Stimulated activated CD8-positive, alpha-beta memory T cell treated with anti-CD3 and anti-CD28 coated beads, Interleukin-15, amount 100 ng/mL, for 4 hours (primary cell): ENCODE data around the gene HDAC10.

Source experiments
- DNase-seq, 2 donors: peaks; one replicate each; pipeline ENCODE4 v3.0.0-alpha.2; 2020; ENCODE audit warnings: low read depth in 2 of 2

The HDAC10 gene

DNA sequence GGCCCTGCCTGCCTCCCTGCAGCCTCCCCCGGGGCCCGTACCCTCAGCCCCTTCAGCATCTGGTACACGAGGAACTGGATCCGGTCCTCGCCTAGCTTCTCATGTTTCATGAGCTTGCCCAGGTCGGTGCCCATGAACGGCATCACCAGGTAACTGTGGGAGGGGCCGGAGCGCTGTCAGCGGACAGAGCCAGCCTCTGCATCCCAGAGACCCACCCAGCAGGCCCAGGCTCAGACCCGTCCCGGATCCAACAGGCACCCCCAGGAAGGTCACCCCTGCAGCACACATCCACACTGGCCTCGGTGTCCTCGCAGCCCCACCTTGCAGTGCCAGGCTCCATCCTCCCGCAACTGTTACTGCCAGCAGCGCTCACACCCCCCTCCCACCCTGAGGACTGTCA lies 6.0 kb upstream of the HDAC10 start:
- no peak for DNase-seq

DNA sequence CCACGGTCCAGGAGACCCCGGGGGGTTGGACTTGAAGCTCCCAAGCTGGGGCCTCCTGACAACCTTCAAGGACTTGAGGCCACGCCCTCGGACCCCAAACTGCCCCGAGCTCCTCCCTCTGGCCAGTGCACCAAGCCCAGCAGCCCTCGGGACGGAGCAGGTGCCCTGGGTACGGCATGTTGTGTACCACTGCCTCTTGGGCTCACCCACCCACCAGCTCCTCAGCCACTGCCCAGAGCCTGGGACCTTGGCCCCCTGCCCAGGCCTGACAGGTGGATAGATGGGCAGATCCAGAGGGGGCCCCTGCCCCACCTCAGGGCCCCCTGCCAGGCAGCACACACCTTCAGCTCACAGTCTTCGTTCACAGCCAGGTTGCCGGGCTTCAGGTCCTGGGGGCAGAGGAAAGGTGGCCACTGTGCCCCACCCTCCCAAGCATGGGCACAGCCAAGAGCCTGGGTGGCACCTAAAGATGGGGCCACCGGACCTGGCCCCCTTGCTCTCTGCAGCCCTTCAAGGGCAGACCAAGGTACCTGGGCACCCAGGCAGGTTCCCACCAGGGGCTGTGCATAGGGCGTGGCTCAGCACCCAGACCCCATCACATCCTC lies 5.3 kb upstream of the HDAC10 start:
- no peak for DNase-seq

DNA sequence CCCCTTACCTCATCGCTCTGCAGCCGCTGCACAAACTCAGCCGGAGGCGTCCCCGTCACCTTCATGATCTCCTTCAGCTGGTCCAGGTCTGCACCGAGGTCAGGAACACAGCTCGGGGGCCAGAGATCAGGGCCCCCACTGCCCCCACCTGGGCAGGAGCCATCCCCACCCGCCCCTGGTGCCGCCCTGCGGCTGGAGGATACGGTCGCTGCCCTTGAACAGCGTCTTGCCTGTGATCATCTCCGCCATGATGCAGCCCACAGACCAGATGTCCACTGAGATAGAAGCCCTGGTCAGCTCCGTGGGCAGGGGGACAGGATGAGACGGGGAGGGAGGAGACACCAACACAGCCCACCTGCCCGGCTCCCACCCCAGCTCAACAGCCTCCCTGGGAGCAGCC lies 4.5 kb upstream of the HDAC10 start:
- DNase-seq, result no peak

DNA sequence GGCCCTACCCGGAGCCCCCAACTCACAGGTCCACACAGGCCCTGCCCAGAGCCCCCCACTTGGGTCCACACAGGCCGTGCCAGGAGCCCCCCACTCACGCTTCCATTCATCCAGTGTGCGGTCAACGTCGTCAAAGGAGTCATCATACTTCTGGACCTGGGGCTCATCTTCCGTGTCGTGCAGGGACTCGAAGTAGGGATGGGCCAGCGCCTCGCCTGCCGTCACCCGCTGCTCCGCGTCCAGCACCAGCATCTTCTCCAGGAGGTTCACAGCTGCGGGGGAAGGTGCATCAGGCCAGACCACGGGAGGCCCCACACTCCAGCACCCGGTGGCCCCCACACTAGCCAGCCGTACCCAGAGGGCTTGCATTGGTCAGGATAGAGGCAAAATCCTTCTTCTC lies 4.0 kb upstream of the HDAC10 start:
- no peak for DNase-seq

DNA sequence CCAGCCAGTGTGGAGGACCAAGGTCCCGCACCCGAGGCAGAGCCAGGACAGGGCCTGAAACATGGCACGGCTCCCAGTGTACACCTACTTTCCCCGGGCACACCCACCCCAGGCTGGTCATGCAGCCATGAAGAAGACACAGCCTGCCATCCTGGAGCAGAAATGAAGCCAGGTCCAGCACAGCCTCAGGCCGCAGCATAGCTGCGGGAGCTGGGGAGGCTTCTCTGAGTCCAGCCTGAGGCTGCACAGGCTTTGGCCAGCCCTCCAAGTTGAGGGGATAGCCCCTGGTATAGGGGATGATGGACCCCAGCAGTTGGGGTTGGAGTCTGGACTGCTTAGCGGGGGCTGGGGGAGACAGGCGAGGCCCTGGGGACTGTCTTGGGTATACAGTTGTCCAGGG lies 2.9 kb upstream of the HDAC10 start:
- no peak for DNase-seq

DNA sequence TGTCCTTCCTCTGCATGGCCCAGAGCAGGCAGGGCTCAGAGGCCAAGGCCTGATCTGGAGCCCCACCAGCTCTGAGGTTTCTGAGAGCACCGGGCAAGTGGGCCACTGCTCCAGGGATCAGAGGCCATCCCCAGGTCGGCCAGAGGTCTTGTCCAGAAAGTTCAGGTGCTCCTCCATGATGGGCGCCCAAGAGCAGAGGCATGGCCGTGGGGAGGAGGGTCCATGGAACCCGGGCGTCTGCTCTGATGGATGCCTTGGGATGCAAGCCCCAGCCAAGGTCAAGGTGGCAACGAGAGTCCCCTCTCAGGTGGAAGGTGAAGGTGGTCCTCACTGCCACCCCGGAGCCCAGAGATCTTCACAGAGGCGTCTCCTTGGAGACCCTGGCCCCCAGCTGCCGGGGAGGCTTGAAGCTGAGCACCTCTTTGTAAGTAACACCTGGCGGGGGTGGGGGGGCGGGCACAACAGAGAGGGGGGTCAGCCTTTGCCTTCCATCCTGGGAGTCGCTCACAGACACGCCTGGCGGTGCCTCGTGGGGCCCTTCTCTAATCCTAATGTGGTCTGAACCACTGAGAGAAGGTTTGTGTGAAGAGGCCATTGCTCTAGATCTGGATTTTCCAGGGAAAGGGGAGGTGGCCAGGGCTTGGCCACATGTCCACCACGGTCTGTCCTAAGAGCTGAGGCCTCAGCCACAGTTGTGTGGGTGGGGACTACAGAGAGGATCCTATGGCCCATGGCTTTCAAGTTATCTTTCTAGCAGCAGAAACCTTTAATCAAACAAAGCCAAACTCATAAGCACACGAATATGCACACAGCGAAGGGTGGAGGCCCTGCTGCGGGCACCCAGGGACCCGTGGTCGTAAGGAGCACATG lies 2.2 kb upstream of the HDAC10 start:
- DNase-seq, result no peak

DNA sequence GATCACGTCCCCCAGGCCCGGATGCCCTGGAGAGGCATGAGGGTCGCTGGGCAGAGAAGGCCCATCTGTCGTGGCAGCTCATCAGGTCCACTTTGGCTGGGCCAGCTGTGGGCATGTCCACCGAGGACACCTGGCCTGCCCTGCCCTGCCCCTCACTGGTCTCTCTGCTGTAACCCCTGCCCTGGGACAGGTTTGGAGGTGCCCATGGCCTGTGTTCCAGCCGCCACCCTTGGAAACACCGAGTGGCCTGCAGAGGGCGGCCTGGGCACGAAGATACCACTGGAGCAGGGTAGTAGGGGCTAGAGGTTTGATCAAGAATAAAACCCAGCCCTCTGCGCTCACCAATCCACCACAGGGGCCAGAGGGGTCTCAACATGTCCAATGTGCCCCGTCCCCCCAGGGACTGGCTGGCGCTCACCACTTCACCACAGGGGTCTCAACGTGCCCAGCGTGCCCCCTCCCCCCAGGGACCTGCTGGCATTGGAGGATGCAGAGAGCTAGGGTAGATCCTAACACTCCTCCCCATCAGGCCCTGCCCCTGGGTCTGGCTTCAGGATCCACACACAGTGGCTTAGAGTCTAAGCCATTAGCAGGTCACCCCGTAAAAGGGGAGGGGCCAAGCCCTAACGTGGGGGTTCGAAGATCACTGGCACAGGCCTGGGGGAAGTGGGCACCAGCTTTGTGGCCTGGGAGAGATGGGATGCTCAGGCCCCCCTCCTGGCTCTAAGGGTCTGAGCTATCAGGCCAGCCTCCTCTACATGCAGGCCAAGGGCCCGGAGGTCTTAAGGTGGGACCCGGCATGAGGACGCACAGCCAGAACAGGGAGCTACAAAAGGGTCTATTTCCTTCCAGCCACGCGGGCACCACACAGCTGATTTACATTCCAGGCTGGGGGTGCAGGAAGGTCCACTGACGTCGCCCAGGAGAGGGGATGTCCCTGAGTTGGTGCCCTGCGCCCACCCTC lies 1.3 kb upstream of the HDAC10 start:
- peak; percentile 45 to 54 for DNase-seq

DNA sequence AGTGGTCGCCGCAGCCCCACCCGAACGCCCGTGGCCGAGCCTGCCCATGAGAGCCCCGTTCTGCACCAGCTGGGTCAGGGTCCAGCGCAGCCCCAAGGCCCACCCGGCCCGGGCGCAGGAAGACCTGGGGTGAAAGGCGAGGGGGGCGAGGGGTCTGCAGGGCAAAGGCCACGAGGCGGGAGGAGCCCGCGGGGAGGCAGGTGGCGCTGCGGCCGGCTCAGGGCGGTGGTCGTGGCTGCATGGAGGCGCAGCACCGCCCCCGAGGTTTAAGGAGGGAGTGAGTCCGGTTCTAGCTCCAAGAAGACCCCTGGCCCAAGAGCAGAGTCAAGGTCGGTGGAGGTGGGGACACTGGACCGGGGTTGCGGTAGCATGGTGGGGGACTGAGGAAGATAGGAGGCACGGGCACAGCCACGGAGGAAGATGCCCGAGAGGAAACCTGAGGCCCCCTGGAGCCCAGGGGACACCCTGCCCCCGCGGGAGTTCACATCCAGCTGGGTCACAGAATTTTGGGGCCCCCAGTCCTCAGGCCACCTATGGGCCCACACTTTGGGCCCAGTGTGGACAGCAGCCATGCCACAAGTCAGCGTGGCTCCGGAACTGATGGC lies 514 bp upstream of the HDAC10 start:
- DNase-seq, result no peak

DNA sequence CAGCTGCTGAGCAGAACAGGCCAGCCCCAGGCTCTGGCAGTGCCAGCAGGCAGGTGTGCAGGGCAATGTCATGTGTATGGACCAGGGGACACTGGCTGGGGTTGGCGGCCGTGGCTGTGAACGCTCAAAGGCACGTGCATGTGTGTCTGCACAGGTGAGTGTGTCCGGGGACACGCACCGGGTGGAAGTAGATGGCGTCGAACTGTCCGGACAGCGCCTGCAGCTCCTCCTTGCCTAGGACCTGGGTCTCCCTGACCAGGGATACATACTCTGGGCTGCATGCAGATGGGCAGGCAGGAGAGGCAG lies 863 bp downstream of the HDAC10 start:
- DNase-seq, result no peak

DNA sequence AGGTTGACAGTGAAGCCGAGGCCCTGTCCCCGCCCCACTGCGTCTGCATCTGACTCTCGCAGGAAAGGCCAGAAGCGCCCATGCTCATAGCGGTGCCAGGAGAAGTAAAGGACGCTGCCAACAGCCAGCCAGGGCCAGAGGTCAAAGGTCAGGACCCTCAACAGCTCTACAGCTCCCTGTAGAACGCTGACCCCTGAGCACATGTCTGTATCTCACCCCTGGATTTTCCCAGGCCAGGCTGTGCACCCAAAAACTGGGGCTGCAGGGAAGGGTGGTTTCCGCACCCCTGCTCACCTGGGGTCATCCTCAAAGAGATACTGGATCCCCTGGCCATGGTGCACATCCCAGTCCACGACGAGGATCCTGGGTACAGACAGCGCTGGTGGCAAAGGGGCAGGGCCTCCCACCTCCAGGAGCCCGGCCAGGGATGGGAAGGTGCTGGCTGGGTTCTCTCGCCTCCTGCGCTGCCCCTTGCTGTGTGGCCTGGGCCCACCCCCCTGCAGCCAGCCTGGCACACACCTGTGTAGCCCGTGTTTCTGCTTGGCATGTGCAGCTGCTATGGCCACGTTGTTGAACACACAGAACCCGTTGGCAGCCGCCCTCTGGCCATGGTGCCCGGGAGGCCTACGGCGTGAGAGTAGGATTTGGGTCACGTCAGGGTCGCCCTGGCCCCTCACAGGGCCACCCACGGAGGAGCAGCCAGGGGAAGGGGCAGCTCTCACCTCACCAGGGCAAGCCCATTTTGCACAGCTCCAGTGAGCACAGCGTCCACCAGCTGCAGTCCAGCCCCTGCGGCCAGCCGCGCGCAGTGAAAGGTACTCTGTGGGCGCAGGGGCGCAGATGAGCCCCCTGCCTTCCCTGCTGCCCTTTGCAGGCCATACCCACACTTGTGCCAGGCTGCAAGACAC lies 1.5 kb downstream of the HDAC10 start:
- DNase-seq, result no peak

DNA sequence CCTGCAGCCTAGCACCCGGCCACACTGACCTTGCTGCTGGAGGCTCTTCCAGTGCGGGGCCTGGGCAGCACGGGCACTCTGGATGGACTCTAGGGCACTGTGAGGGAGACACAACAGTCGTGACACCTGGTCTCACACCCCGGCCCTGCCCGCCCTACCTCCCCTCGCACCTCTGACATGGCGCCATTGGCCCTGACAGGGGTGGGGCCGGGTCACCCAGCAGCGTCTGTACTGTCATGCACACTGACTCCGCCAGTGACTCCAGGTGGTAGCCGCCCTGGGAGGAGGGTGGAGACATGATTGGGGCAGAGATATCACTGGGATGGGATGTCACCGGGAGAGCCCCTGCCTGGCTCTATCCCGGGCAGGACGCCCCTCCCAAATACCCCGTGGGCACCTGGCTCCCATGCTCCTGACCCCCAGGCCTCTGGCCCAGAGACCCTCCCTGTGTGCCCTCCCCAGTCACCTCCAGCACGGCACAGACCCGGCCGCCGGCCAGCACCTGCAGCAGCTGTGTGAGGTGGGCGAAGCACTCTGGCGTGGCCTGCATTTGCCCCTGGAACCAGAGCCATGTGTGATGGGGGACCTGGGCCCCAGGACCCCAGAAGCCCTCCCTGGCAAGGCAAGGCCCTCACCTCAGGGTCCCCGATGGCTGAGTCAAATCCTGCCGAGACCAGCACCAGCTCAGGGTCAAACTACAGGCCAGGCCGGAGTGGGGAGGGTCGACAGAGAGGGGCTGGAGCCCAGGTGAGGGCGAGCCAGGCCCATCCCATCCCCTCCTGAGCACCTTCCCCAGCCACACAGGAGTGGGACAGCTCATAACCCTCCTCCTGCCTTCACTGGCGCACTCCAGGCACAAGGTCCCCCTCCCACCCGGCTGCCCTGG lies 2.6 kb downstream of the HDAC10 start:
- no peak for DNase-seq

DNA sequence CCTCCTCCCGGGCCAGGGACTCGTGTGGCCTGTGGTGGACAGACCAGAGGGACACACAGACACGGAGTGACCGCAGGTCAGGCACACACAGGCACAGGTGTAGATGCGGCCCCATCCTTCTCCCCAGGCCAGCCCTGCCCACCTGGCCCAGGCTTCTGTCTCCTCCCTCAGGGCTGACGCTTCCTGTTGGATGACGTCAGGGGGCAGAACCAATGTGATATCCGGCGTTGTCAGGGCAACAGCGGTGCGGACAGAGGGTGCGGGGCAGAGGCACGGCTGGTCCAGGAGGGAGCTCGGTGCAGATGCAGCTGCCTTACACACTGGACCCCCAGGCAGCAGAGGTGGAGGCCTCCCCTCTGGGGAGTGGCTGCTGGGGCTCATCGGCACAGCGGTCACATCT lies 3.3 kb downstream of the HDAC10 start:
- DNase-seq, result no peak

DNA sequence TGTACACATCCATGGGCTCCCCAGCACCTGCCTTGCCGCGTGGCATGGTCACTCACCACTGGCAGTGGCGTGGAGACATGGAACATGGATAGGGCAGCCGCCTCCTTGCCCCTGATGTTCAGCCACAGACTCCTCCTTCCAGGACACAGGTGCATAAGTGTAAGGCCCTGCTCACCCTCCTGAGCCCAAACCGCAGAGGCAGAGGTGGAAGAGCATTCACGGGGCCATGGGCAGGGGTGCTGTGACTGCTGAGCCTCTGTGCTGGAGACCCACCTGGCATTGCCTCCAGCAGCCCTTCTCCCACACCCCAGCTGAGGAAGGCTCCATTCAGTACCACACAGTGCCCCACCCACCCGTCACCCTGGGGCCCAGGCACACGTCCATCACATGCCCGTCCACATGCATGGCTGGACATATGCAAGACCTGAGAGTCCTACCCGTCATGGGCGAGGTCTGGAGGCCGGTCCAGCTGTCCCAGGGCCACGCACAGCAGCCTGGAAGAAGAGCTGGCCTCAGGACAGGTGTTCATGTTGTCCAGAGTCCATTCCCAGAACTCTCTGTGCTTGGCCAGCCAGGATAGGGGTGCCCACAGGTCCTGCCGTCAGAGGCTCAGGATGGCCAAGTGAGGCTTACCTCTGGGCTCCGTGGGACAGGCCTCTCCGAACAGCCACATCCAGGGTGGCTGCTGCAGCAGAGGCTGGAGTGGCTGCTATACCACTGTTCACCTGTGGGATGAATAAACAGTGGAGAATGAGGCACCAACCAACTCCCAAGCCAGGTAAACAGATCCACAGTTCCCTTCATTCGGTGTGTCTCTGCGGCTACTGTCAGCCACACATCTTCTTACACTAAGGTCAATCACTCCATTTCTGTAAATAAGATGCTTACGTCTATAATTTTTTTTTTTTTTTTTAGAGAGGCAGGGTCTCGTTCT lies 4.6 kb downstream of the HDAC10 start:
- DNase-seq, result no peak

DNA sequence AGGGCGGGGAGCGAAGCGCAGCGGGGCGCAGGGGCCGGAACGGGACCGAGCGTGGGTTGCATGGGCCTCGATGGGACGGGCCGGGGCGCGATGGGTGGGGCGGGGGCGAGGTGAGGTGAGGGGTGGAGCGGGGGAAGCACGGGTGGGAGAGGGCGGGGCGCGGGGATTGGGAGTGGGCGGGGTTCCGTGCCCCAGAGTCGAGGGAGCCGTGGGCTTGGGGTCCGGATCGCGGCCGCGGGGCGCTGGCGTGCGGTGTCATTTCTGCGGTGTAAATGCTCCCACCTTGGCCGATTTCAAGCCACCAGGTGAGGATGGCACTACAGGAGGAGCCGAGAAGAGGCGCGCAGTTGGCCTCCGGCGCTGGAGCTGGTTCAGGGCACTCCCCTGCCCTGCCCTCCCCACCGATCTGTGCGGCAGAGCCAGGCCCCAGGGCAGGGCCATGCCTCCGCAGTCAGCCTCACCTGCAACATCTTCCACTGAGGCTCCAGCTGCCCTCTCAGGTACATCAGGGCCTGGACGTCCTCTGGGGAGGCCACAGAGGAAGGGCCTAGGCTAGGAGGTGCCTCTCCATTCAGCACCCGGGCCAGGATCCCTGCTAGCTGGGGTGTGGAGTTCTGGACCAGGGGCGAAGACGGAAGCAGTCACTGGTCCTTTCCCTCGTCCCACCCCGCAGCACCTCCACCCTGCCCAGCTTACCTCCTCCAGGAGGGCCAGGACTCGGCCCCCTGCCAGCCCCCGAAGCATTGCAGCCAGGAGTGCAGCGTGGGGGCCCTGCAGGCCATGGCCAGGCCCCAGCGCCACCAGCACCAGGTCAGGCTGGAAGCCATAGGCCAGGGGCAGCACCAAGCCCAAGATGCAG lies 5.6 kb downstream of the HDAC10 start:
- no peak for DNase-seq

DNA sequence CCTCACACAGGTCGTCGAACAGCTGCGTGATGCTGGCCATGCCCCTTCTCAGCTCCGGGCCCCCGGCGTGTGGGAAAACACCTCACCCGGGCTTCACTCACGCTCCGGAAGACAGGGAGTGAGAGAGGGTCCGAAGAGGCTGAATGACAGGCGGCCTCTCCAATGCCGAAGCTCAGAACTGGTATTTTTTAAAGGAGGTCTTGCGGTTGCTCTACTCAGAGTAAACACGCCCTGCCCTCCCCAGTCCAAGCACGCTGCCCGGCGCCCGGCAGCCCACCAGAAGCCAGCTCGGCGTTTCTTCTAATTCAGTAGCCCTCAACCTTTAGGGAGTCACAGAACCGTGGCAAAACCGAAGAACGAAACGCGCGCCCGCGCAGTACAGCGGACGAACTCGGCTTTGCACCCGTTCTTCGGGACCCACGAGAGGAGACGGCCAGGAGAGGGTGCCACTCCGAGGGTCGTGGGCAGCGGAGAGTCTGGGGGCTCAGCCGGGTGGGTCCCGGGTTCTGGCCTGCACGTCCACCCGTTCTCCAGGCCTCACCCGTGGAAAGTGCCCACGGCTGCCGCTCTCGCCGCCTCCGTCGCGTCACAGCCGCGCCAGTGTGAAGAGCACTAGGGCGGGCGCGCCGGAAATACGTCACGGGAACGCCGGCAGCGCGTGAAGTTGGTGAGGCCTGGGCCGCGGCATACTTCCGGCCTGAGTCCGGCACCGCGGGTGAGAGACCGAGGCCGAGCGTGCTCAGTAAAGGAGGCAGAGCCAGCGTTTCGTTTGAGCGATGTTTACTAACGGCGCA lies 6.4 kb downstream of the HDAC10 start, which contains the start of gene TUBGCP6:
TUBGCP6 (minus strand) TSS at position 604 of the 794 bp plus-strand sequence; CDS start at position 40, 564 bp downstream.
- peak; percentile 84 to 88 for DNase-seq

DNA sequence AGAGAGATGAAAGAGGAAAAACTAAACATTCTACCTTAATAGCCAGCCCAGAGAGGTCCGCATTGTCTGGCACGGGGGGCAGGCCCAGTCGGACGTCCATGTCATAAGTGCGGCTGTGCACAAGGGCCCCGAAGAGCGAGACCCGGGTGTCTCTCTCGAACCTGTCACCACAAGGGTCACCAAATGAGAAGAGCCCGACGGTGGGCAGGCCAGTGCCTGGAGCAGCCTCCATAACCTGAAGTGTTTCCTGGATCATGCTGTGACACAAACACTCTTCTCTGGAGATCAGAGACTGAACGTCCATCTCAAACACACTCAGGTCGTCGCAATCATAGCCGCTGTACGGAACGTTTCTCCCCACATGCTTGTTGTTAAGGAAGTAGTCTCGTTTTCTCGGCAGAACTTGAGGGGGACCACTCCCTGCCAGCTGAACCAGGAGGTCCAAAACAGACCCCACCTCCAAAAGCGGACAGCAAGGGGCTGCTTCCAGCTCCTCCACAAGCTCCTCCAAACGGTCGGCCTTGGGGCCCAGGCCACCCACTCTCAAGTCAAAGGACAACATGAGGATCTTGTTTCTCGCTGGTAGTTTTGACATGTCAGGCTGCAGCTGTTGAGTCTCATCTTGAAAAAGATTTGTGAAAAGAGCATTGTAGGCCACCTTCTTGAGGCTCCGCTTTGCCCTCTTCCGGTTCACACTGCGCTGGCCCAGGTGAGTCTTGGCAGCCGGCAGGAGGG lies 7.2 kb downstream of the HDAC10 start:
- no peak for DNase-seq
